ENCODE measurements around the gene NUDT21.
A peak's percentile ranks its signal among the peaks of the same experiment; 100 is the strongest.

The NUDT21 gene

GRCh38 chr16:56462064-56462796 is 11.1 kb upstream of the NUDT21 start:
- no peak for TF ChIP-seq ZFX (IDR thresholded peaks at IDR 0.05; ENCODE audit: borderline replicate concordance)
- TF ChIP-seq, protein P1, sequence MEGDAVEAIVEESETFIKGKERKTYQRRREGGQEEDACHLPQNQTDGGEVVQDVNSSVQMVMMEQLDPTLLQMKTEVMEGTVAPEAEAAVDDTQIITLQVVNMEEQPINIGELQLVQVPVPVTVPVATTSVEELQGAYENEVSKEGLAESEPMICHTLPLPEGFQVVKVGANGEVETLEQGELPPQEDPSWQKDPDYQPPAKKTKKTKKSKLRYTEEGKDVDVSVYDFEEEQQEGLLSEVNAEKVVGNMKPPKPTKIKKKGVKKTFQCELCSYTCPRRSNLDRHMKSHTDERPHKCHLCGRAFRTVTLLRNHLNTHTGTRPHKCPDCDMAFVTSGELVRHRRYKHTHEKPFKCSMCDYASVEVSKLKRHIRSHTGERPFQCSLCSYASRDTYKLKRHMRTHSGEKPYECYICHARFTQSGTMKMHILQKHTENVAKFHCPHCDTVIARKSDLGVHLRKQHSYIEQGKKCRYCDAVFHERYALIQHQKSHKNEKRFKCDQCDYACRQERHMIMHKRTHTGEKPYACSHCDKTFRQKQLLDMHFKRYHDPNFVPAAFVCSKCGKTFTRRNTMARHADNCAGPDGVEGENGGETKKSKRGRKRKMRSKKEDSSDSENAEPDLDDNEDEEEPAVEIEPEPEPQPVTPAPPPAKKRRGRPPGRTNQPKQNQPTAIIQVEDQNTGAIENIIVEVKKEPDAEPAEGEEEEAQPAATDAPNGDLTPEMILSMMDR (IDR thresholded peaks at IDR 0.05), result no peak
- H3K27ac ChIP-seq, result no peak overlapping the region

- TF ChIP-seq ZFX (IDR thresholded peaks at IDR 0.05; ENCODE audit: borderline replicate concordance), result no peak
- TF ChIP-seq, protein P1 (IDR thresholded peaks at IDR 0.05), result no peak
- no peak overlapping the region for H3K27ac ChIP-seq
Measured at GRCh38 chr16:56460101-56460500, 9.0 kb upstream of the NUDT21 start.

GRCh38 chr16:56457927-56458470 is 6.9 kb upstream of the NUDT21 start:
- no peak for TF ChIP-seq ZFX (IDR thresholded peaks at IDR 0.05; ENCODE audit: borderline replicate concordance)
- TF ChIP-seq, protein P1 (IDR thresholded peaks at IDR 0.05), result no peak
- no peak overlapping the region for H3K27ac ChIP-seq

DNA sequence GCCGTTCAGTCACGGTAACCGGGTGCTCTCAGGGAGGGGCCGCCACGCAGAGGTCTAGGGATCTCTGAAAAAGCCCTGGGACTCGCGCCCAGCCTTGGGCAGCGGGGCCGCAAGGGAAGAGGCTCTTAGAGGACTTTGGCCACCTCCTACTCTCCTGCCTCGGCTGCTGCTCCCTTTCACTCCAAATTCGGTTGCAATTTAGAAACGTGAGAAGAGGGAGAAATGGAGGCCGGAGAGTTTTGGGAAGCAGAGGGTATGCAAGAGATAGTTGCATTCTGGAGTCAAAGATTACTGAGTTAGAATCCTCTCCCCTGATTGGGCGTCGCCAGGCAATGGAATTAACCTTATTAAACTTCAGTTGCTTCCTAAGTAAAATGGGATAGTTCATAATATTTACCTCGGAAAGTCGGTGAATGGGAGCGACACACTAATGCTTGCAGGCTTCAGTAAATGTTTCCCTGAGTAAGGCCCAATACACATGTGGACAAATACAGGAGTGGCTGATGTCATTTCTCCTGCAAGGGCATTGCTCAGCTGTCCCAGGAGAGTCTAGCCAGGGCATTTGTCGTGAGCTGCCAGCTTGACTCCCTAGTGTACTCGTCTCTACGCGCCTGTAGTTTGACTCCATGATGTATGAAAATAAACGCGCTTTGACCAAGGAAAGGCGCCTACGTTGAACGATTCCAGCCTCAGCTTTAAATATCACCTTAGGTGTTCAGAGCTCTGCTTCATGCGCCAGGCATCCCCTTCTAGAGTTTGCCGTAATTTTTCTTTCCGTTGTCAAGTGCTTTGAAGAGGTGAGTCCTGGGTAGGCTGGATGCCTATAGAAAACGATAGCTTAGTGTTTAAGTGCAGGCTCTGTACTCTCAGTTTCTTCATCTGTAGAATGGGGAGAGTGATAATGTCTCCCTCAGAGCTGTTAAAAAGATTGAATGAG is 889 bp upstream of the NUDT21 start:
- no peak for TF ChIP-seq ZFX (IDR thresholded peaks at IDR 0.05; ENCODE audit: borderline replicate concordance)
- TF ChIP-seq, protein P1 (IDR thresholded peaks at IDR 0.05), result no peak
- peak overlapping the region; percentile 85 for H3K27ac ChIP-seq

- H3K27ac ChIP-seq, result peak overlapping the region; percentile 85
- TF ChIP-seq ZFX (IDR thresholded peaks at IDR 0.05; ENCODE audit: borderline replicate concordance), result no peak
Measured at GRCh38 chr16:56450275-56450985, 702 bp downstream of the NUDT21 start.

DNA sequence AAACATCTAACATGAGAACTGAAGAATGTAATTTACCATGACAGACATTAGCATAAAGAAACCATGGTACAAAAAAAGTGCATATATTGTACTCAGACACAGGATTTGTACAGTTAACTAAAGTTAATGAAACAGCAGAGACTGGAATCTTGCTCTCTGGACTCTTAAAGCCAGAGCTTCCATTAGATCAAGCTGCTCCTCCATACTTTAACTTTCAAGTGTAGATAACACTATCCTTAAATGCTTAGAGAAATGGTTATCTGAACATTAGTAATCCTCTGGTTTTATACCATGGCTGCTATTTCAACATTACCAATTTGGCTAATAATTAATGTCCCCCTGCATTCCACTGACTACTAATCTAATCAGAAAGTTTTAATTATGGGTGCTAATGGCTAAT is 3.1 kb downstream of the NUDT21 start:
- H3K27ac ChIP-seq, result no peak overlapping the region
- no peak for TF ChIP-seq ZFX (IDR thresholded peaks at IDR 0.05; ENCODE audit: borderline replicate concordance)
- TF ChIP-seq, protein P1 (IDR thresholded peaks at IDR 0.05), result no peak

GRCh38 chr16:56447286-56447685 is 3.8 kb downstream of the NUDT21 start:
- H3K27ac ChIP-seq, result no peak overlapping the region
- TF ChIP-seq, protein P1 (IDR thresholded peaks at IDR 0.05), result no peak
- TF ChIP-seq ZFX (IDR thresholded peaks at IDR 0.05; ENCODE audit: borderline replicate concordance), result no peak
